Breast epithelium (tissue), 3 donors: Measurements from ENCODE around the gene TCN1.
"Not testable (repeated sequence)": the region's sequence is repeated elsewhere in the genome, so short reads cannot be mapped to it uniquely, and the experiment has no call there.

ENCODE experiments used
- CTCF ChIP-seq, 3 donors: fragments of 450-650 bp; IDR thresholded peaks; one replicate each; pipeline ENCODE4 v1.5.1; 2016 to 2017; ENCODE audit warnings: antibody characterized with exemption in 3 of 3, mild to moderate bottlenecking in 3 of 3, moderate library complexity in 3 of 3
- POLR2A ChIP-seq: fragments of 450-650 bp; IDR thresholded peaks from one replicate; pipeline ENCODE4 v1.6.1; 2016; ENCODE audit warnings: antibody characterized with exemption, mild to moderate bottlenecking, moderate library complexity
- POLR2AphosphoS5 ChIP-seq, 3 donors: sonication (generic); formaldehyde crosslinking; IDR thresholded peaks; one replicate each; pipeline ENCODE4 v1.6.1; 2017; ENCODE audit warnings: antibody characterized with exemption in 3 of 3

GRCh38 chr11:59903569-59903968, 37.3 kb upstream of the TCN1 start:
- not testable (repeated sequence) for TF ChIP-seq CTCF (IDR thresholded peaks at IDR 0.05); POLR2A; POLR2AphosphoS5 (IDR thresholded peaks at IDR 0.05)
